ENCODE results near the gene NFIX.
"Not testable (repeated sequence)": the region's sequence is repeated elsewhere in the genome, so short reads cannot be mapped to it uniquely, and the experiment has no call there.

The NFIX gene

DNA sequence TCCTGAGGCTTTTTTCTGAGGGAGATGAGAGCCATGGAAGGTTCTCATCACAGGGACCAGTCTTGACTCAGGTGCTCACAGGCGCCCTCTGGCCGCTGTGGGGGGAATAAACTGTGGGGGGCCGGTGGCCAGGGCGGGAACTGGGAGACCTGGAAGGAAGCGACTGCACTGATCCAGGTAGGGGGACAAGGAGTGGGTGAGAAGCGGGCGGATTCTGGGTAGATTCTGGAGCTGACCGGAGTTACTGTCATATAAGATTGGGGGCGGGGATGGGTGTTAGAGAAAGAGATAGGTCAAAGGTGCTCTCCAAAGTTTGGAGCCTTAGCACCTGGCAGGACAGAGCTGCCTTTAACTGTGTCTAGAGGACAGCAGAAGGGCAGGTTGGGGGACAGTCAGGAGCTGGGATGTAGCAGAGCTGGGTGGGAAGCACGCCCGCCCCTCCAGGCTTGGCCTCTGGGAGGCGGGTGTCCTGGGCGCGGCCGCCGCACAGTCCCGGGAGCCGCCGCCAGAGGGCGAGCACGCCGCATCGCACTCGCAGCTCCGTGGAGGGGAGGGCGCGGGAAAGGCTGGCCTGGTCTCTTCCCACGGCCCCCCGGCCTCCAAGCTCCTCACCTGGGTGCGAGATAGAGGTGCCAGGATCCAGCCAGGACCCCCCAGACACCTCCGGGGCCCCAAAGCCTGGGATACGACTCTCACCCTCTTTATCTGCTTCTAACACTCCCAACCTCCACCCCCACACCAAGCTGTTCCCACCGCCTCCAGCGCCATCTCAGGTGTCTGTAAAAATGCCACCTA is 30.1 kb upstream of the NFIX start:
- H3K9ac ChIP-seq (ENCODE audit: low read depth, low read length) = peak overlapping the region; percentile 72
- no peaks in the 10 kb centered on the region for H3K9me3 ChIP-seq (ENCODE audit: insufficient read depth, low read depth, low read length)
- H3K36me3 ChIP-seq (ENCODE audit: insufficient read depth, low read length) = no peaks in the 10 kb centered on the region
- WGBS = 3% methylated on average over 34 of the region's 34 CpGs
- peak overlapping the region; percentile 14; the same call in 1 of the 2 replicates for H3K27ac ChIP-seq (ENCODE audit: low read depth, low read length)
- H3K4me3 ChIP-seq (ENCODE audit: low read length) = peak overlapping the region; percentile 50
- no peaks in the 10 kb centered on the region for H3K27me3 ChIP-seq (ENCODE audit: insufficient read depth, low read length)
- H3K4me1 ChIP-seq (ENCODE audit: insufficient read depth, low read length) = no peaks in the 10 kb centered on the region

DNA sequence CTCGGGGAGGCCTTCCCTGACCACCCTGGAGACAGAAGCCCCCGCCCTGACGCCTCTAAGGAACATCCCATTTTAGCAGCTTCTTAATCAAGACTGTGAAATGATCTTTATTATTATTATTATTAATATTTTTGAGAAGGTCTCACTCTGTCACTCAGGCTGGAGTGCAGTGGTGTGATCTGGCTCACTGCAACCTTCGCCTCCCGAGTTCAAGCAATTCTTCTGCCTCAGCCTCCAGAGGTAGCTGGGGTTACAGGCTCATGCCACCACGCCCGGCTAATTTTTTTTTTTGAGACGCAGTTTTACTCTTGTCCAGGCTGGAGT is 29.5 kb upstream of the NFIX start:
- Histone ChIP-seq H3K27ac (ENCODE audit: low read depth, low read length) (no peak overlapping the region), H3K36me3 (ENCODE audit: insufficient read depth, low read length) (no peaks in the 10 kb centered on the region), H3K4me1 (ENCODE audit: insufficient read depth, low read length) (no peaks in the 10 kb centered on the region), H3K9me3 (ENCODE audit: insufficient read depth, low read depth, low read length) (no peaks in the 10 kb centered on the region), H3K27me3 (ENCODE audit: insufficient read depth, low read length) (no peaks in the 10 kb centered on the region), H3K9ac (ENCODE audit: low read depth, low read length) (no peak overlapping the region), H3K4me3 (ENCODE audit: low read length) (peak overlapping the region; percentile 50)
- WGBS = 78% methylated on average over 6 of the region's 8 CpGs

DNA sequence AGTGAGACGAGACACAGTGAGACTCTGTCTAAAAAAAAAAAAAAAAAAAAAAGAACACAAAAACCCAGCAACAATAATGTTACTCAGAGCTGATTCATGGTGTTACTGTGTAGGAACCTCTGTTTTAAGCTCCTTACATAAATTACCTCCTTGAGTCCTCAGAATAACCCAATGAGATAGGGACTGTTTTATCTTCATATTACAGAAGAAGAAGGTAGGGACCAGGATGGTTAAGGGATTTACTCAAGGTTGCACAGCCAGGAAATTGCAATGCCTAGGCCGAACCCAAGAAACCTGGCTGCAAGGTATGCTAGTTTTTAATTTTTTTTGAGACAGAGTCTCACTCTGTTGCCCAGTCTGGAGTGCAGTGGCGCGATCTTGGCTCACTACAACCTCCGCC is 27.4 kb upstream of the NFIX start:
- WGBS = 98% methylated on average over 4 of the region's 5 CpGs
- Histone ChIP-seq H3K27ac (ENCODE audit: low read depth, low read length) (no peak overlapping the region), H3K4me1 (ENCODE audit: insufficient read depth, low read length) (no peaks in the 10 kb centered on the region), H3K9me3 (ENCODE audit: insufficient read depth, low read depth, low read length) (no peaks in the 10 kb centered on the region), H3K4me3 (ENCODE audit: low read length) (no peak overlapping the region), H3K27me3 (ENCODE audit: insufficient read depth, low read length) (no peaks in the 10 kb centered on the region), H3K9ac (ENCODE audit: low read depth, low read length) (no peak overlapping the region), H3K36me3 (ENCODE audit: insufficient read depth, low read length) (no peaks in the 10 kb centered on the region)

DNA sequence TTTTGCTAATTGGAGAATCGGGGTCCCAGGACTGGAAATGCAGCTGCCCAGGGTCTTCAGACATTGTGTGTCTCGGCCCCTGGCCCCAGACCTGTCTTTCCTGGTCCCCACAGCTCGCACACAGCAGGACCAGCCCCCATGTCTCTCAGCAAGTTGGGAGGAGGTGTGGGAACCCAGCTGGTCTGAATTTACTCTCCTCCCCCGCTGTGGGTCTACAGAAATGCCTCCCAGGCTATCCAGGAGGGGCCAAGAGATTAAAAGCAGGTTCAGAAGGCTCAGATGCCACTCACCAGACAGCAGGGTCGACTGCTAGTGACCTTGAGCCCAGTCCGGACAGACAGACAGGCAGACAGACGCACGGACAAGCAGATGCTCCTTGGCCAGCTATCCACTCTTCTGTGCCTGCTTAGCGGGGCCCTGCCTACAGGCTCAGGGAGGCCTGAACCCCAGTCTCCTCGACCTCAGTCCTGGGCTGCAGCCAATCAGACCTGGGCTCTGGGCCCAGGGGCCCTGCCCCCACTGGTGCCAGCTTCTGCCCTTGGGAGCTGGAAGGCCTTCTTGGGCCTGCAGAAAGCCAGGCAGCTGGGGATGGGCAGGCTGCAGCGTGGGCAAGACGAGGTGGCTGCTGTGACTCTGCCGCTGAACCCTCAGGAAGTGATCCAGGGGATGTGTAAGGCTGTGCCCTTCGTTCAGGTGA is 25.8 kb upstream of the NFIX start, which contains the start of gene DAND5:
Gene DAND5 (plus strand): TSS at position 285 of the 697 bp plus-strand sequence. CDS start 85 bp downstream, at position 370.
- no peaks in the 10 kb centered on the region for H3K9me3 ChIP-seq (ENCODE audit: insufficient read depth, low read depth, low read length)
- H3K27ac ChIP-seq (ENCODE audit: low read depth, low read length) = no peak within 1 kb of the TSS
- no peak within 1 kb of the TSS for H3K4me3 ChIP-seq (ENCODE audit: low read length)
- H3K9ac ChIP-seq (ENCODE audit: low read depth, low read length) = no peak within 1 kb of the TSS
- no peaks in the 10 kb centered on the region for H3K4me1 ChIP-seq (ENCODE audit: insufficient read depth, low read length)
- no peaks in the 10 kb centered on the region for H3K27me3 ChIP-seq (ENCODE audit: insufficient read depth, low read length)
- no peaks in the 10 kb centered on the region for H3K36me3 ChIP-seq (ENCODE audit: insufficient read depth, low read length)
- 74% methylated on average over 14 of the region's 14 CpGs for WGBS

DNA sequence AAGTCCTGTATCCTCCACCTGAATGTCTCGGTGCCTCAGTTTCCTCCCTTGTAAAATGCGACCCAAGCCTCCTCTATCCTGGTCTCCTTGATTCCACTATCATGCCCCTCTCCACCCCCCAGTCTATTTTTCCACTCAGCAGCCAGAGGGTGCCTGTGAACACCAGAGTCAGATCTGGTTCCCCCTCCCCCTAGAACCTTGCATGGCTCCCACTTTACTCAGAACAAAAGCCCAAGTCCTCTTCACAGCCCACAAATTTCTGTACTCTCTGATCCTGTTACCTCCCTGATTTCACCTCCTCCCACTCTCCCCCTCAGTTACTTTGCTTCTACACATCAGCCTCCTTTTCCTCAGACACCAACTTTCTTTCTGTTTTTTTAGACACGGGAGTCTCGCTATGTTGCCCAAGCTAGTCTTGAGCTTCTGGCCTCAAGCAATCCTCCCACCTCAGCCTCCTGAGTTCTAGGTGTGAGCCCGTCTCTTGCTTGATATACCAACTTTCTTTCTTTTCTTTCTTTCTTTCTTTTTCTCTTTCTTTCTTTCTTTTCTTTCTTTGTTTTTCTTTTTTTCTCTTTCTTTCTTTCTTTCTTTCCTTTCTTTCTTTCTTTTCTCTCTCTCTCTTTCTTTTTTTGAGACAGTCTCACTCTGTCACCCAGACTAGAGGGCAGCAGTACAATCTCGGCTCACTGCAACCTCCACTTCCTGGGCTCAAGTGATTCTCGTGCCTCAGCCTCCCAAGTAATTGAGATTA is 25.0 kb upstream of the NFIX start:
- Histone ChIP-seq H3K4me3 (ENCODE audit: low read length) (no peak overlapping the region), H3K27me3 (ENCODE audit: insufficient read depth, low read length) (no peaks in the 10 kb centered on the region), H3K9me3 (ENCODE audit: insufficient read depth, low read depth, low read length) (no peaks in the 10 kb centered on the region), H3K36me3 (ENCODE audit: insufficient read depth, low read length) (no peaks in the 10 kb centered on the region), H3K9ac (ENCODE audit: low read depth, low read length) (no peak overlapping the region), H3K27ac (ENCODE audit: low read depth, low read length) (no peak overlapping the region), H3K4me1 (ENCODE audit: insufficient read depth, low read length) (no peaks in the 10 kb centered on the region)
- 94% methylated on average over 7 of the region's 7 CpGs for WGBS

DNA sequence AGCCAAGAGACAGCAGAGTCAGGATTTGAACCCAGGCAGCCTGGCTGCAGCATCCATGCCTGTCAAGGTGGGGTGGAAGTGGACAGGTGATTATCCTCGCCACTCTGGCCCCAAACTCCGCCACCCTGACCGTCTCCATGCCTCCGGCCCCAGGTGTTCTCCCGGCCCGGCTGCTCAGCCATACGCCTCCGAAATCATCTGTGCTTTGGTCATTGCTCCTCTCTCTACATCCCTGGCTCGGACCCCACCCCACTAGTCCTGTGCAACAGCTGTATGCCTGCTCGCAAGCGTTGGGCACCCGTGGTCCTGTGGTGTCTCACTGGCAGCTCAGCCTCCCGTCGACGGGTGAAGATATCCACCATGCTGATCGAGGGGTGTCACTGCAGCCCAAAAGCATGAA is 22.0 kb upstream of the NFIX start:
- 91% methylated on average over 16 of the region's 16 CpGs for WGBS
- H3K9ac ChIP-seq (ENCODE audit: low read depth, low read length) = no peak overlapping the region
- no peaks in the 10 kb centered on the region for H3K27me3 ChIP-seq (ENCODE audit: insufficient read depth, low read length)
- H3K27ac ChIP-seq (ENCODE audit: low read depth, low read length) = no peak overlapping the region
- no peaks in the 10 kb centered on the region for H3K36me3 ChIP-seq (ENCODE audit: insufficient read depth, low read length)
- H3K9me3 ChIP-seq (ENCODE audit: insufficient read depth, low read depth, low read length) = no peaks in the 10 kb centered on the region
- H3K4me1 ChIP-seq (ENCODE audit: insufficient read depth, low read length) = no peaks in the 10 kb centered on the region
- H3K4me3 ChIP-seq (ENCODE audit: low read length) = no peak overlapping the region

DNA sequence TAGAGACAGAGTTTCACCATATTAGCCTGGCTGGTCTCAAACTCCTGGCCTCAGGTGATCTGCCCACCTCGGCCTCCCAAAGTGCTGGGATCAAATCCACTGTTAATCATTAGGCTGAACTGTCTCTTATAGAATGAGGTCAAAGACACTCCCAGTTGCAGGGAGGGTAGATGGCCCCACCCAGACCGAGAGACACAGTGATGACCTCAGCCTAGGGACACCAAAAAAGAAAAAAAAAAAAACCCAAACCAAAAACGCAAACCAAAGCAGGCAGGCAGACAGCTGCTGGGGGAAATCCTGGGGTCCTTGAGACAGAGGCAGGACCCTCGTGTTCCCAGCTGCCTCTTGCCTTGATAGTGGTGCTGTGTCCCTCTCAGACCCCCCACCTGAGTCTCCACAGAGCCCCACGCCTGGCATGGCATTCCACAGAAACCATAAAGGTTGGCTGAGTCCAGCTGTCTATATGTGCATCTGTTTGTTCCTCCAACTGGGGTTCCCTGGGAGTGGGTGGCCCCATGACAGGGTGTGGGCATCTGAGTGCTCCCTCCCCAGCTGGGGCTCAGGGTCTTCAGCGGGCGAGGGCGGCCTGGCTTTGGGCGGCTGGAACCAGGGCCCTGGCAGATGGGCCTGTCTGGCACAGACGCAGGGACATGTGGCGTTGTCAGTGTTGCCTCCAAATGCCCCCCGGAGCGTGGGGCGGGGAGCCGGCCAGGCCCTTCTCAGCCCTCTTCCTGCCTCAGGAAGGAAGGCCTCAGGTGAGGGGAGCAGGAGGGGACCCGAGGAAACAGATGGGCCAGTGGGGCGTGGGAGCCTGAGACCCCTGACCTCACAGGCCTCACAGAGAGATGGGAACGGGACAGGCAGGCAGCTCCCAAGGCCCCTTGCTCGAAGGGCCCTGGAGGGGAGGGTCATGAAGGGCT is 20.7 kb upstream of the NFIX start:
- Histone ChIP-seq H3K27me3 (ENCODE audit: insufficient read depth, low read length) (no peaks in the 10 kb centered on the region), H3K4me1 (ENCODE audit: insufficient read depth, low read length) (no peaks in the 10 kb centered on the region), H3K36me3 (ENCODE audit: insufficient read depth, low read length) (no peaks in the 10 kb centered on the region), H3K9ac (ENCODE audit: low read depth, low read length) (no peak overlapping the region), H3K9me3 (ENCODE audit: insufficient read depth, low read depth, low read length) (no peaks in the 10 kb centered on the region), H3K27ac (ENCODE audit: low read depth, low read length) (no peak overlapping the region), H3K4me3 (ENCODE audit: low read length) (no peak overlapping the region)
- WGBS = 82% methylated on average over 19 of the region's 19 CpGs

DNA sequence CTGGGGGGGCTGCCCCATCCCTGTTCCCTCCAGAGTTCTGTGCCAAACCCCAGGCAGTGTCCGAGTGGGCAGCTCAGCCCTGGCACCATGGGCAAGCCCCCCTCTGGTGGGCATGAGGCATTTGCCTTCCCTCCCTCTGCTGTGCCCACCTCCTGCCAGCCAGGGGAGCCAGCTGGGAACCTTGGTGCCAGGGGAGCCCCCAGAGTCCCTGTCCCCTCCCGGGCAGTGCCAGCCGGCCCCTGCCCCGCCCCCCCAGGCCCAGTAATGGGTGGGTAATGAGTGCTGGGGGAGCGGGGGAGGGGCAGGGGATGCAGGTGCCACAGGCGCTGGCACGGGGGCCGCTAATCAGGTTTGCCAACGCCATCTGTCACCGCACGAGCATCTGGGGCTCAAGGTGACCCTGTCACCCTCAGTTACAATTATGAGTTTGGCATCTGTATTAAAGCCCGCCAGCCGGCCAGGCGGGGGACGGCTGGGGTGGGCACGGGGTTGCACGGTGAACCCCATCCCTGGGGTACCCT is 20.0 kb upstream of the NFIX start:
- Histone ChIP-seq H3K27me3 (ENCODE audit: insufficient read depth, low read length) (no peaks in the 10 kb centered on the region; the same call in 1 of the 2 replicates), H3K4me3 (ENCODE audit: low read length) (no peak overlapping the region), H3K27ac (ENCODE audit: low read depth, low read length) (no peak overlapping the region), H3K36me3 (ENCODE audit: insufficient read depth, low read length) (no peaks in the 10 kb centered on the region), H3K4me1 (ENCODE audit: insufficient read depth, low read length) (no peaks in the 10 kb centered on the region), H3K9me3 (ENCODE audit: insufficient read depth, low read depth, low read length) (no peaks in the 10 kb centered on the region), H3K9ac (ENCODE audit: low read depth, low read length) (no peak overlapping the region)
- 86% methylated on average over 17 of the region's 17 CpGs for WGBS

DNA sequence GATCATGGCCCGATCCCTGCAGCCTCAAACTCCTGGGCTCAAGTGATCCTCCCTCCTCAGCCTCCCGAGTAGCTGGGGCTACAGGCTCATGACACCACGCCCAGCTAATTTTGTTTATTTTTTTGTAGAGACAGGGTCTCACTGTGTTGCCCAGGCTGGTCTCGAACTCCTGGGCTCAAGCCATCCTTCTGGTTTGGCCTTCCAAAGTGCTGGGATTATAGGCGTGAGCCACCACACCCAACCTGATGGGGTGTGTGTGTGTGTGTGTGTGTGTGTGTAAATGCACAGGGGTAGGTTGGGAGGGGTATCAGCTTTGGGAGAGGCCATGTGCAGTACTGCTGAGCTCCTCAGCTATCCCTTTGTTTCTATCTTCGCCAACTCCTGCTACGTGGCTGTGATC is 19.2 kb upstream of the NFIX start:
- H3K36me3 ChIP-seq (ENCODE audit: insufficient read depth, low read length); H3K27ac ChIP-seq (ENCODE audit: low read depth, low read length); H3K4me1 ChIP-seq (ENCODE audit: insufficient read depth, low read length); H3K4me3 ChIP-seq (ENCODE audit: low read length); H3K9ac ChIP-seq (ENCODE audit: low read depth, low read length); H3K27me3 ChIP-seq (ENCODE audit: insufficient read depth, low read length); H3K9me3 ChIP-seq (ENCODE audit: insufficient read depth, low read depth, low read length): not testable (repeated sequence)
- 83% methylated on average over 7 of the region's 7 CpGs for WGBS

DNA sequence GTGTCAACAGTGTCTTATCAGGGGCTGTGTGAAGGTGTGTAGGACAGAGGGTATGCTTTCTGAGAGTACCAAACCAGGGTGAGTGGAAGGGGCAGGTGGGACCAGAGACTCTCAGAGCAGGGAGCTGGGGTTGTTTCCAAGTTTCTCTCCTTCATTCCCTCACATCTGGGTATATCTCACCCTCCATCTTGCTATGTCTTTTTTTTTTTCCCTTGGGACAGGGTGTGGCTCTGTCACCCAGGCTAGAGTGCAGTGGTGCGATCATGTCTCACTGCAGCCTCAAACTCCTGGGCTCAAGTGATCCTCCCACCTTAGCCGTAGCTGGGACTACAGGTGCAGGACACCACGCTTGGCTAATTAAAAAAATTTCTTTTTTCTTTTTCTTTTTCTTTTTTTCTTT is 15.3 kb upstream of the NFIX start:
- no peak overlapping the region for H3K4me3 ChIP-seq (ENCODE audit: low read length)
- no peaks in the 10 kb centered on the region for H3K9me3 ChIP-seq (ENCODE audit: insufficient read depth, low read depth, low read length)
- WGBS = 93% methylated on average over 3 of the region's 3 CpGs
- no peak overlapping the region for H3K9ac ChIP-seq (ENCODE audit: low read depth, low read length)
- no peaks in the 10 kb centered on the region for H3K36me3 ChIP-seq (ENCODE audit: insufficient read depth, low read length)
- peaks cover 33% of the 10 kb centered on the region for H3K27me3 ChIP-seq (ENCODE audit: insufficient read depth, low read length)
- H3K4me1 ChIP-seq (ENCODE audit: insufficient read depth, low read length) = no peaks in the 10 kb centered on the region
- H3K27ac ChIP-seq (ENCODE audit: low read depth, low read length) = no peak overlapping the region

Data from HUES64 (cell line).